ENCODE measurements around the gene SPACDR. TPM values are rescaled to one million over a fixed set of nuclear protein-coding genes. Genes with fewer than 3 reads are reported as not detected.

Gene SPACDR
- total RNA-seq, 1 donor, result 0.27 TPM

DNA sequence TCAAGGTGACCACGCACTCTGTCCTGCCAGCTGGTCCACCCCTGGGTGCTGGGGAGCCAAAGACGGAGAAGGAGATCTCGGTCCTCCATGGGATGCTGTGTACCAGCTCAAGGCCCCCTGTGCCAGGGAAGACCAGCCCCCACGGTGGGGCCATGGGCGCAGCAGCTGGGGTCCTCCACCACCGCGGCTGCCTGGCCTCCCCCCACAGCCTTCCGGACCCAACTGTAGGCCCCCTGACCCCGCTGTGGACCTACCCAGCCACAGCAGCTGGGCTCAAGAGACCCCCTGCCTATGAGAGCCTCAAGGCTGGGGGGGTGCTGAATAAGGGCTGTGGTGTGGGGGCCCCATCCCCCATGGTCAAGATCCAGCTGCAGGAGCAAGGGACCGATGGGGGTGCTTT lies 25.1 kb upstream of the SPACDR start:
- H3K4me3 ChIP-seq (ENCODE audit: low read depth, low read length), result no peak overlapping the region
- DNase-seq (ENCODE audit: low read depth), result no peak
- TF ChIP-seq, protein P1, sequence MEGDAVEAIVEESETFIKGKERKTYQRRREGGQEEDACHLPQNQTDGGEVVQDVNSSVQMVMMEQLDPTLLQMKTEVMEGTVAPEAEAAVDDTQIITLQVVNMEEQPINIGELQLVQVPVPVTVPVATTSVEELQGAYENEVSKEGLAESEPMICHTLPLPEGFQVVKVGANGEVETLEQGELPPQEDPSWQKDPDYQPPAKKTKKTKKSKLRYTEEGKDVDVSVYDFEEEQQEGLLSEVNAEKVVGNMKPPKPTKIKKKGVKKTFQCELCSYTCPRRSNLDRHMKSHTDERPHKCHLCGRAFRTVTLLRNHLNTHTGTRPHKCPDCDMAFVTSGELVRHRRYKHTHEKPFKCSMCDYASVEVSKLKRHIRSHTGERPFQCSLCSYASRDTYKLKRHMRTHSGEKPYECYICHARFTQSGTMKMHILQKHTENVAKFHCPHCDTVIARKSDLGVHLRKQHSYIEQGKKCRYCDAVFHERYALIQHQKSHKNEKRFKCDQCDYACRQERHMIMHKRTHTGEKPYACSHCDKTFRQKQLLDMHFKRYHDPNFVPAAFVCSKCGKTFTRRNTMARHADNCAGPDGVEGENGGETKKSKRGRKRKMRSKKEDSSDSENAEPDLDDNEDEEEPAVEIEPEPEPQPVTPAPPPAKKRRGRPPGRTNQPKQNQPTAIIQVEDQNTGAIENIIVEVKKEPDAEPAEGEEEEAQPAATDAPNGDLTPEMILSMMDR (IDR thresholded peaks at IDR 0.05; ENCODE audit: insufficient read depth, low read length), result no peak

- no peak overlapping the region for H3K4me3 ChIP-seq (ENCODE audit: low read depth, low read length)
- TF ChIP-seq, protein P1 (IDR thresholded peaks at IDR 0.05; ENCODE audit: insufficient read depth, low read length), result no peak
- no peak for DNase-seq (ENCODE audit: low read depth)
These were observed 24.5 kb upstream of the SPACDR start for GRCh38 chr7:100488333-100489095.

- TF ChIP-seq, protein P1 (IDR thresholded peaks at IDR 0.05; ENCODE audit: insufficient read depth, low read length), result no peak
- no peak for DNase-seq (ENCODE audit: low read depth)
- H3K4me3 ChIP-seq (ENCODE audit: low read depth, low read length), result no peak overlapping the region
These were observed 22.8 kb upstream of the SPACDR start for GRCh38 chr7:100486753-100487446.

DNA sequence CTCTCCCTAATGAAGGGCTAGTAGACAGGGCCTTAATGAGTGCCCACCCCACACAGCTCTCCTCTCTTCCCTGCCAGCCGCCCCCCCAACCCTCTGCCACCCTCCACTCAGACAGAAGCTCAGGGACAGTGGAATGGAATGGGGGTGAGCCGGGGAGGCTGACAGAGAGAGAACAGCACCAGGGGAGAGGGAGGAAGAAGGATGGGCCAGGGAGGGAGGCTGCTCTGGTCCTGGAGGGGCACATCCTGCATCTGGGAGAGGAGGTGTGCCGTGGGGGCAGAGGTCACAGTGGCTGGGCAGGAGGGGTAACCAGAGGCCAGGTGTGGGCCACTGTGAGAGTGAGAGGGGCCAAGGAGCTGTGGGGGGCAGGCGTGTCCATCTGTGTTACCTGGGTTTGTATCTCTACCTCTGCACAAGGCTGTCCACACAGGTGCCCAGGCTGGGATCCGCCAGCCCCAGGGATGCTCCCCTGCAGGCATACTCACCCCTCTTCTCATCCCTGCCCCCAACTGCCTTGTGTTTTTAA lies 22.1 kb upstream of the SPACDR start:
- TF ChIP-seq, protein P1 (IDR thresholded peaks at IDR 0.05; ENCODE audit: insufficient read depth, low read length), result no peak
- H3K4me3 ChIP-seq (ENCODE audit: low read depth, low read length), result no peak overlapping the region
- DNase-seq (ENCODE audit: low read depth), result no peak

DNA sequence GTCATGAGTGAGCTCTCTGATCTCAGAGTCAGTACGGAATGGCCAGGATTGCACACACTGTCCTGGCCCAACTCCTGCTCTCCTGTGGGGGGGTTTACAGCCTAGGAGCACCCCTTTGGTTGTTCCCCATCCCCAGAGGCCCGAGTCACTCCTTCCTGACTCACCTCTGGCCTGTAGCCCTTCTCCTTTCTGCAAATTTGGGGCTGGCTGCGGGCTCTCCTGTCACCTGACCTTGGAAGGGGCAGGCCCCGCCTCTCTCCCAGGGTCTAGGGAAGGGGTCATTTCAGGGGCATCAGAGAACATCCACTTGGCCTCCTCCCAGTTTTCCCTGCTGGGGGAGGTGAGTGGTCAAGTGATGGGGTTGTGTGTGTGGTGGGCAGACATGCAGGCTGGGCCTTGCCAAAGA lies 21.4 kb upstream of the SPACDR start:
- no peak overlapping the region for H3K4me3 ChIP-seq (ENCODE audit: low read depth, low read length)
- DNase-seq (ENCODE audit: low read depth), result no peak
- TF ChIP-seq, protein P1 (IDR thresholded peaks at IDR 0.05; ENCODE audit: insufficient read depth, low read length), result no peak

- H3K4me3 ChIP-seq (ENCODE audit: low read depth, low read length), result peak overlapping the region; percentile 66
- TF ChIP-seq, protein P1 (IDR thresholded peaks at IDR 0.05; ENCODE audit: insufficient read depth, low read length), result no peak
- no peak for DNase-seq (ENCODE audit: low read depth)
These were observed 20.6 kb upstream of the SPACDR start for GRCh38 chr7:100484673-100485045.

Measured in fibroblast of the aortic adventitia (primary cell).